ENCODE data around the gene COMT. TPM values are rescaled to one million over a fixed set of nuclear protein-coding genes. Genes with fewer than 3 reads are reported as not detected.

The COMT gene
- total RNA-seq, 1 donor from 2014 or later = 175 TPM

DNA sequence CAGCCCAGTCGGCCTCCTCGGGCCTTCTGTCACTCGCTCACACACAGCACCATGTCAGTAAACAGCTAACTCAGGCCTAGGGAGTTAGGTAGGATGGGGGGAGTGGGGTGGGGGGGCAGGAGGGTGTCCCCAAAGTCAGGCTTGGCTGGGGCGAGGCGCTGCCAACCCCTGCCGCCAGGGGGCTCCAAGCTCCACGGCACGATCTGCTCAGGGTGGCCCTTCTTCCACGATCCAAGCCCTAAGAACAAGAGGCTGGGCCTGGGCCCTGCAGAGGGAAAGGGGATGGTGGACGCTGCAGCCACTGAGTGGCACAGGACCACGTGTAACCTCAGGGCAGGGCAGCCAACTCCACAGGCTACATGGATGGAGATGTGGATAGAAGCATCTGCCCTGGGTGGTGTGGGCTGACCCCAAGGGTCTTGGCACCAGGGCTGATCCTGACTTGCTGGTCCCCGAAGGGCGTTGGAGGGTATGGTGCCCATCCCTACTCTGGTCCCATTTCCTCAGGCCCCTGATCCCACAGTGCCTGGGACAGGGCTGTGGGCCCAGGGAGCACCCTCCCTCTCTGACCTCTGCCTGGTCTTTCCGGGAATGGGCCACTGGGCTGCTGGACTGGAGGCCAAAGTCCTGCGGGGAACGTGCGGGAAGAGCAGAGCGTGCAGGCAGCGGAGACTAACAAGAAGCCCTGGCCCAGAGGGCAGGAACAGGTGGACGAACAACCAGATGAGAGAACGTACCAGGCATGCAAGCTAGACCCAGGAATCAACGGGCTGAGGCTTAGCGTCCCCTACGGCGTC, 29.1 kb downstream of the COMT start:
- Histone ChIP-seq H3K9me3 (no peaks in the 10 kb centered on the region), H3K27me3 (no peaks in the 10 kb centered on the region), H3K27ac (no peak overlapping the region), H3K4me3 (no peak overlapping the region), H3K36me3 (peaks cover 44% of the 10 kb centered on the region), H3K4me1 (peaks cover 9% of the 10 kb centered on the region)
- DNase-seq = peak; percentile 87
- TF ChIP-seq, protein P1, sequence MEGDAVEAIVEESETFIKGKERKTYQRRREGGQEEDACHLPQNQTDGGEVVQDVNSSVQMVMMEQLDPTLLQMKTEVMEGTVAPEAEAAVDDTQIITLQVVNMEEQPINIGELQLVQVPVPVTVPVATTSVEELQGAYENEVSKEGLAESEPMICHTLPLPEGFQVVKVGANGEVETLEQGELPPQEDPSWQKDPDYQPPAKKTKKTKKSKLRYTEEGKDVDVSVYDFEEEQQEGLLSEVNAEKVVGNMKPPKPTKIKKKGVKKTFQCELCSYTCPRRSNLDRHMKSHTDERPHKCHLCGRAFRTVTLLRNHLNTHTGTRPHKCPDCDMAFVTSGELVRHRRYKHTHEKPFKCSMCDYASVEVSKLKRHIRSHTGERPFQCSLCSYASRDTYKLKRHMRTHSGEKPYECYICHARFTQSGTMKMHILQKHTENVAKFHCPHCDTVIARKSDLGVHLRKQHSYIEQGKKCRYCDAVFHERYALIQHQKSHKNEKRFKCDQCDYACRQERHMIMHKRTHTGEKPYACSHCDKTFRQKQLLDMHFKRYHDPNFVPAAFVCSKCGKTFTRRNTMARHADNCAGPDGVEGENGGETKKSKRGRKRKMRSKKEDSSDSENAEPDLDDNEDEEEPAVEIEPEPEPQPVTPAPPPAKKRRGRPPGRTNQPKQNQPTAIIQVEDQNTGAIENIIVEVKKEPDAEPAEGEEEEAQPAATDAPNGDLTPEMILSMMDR (IDR thresholded peaks at IDR 0.05) = peak; percentile 95
- peak; percentile 76 for ATAC-seq
- intact Hi-C loops (cut with DNase I) = loop anchor here (2.0 kb wide), 1 partner anchor 40 kb away; no protein-coding TSS in a partner anchor

DNA sequence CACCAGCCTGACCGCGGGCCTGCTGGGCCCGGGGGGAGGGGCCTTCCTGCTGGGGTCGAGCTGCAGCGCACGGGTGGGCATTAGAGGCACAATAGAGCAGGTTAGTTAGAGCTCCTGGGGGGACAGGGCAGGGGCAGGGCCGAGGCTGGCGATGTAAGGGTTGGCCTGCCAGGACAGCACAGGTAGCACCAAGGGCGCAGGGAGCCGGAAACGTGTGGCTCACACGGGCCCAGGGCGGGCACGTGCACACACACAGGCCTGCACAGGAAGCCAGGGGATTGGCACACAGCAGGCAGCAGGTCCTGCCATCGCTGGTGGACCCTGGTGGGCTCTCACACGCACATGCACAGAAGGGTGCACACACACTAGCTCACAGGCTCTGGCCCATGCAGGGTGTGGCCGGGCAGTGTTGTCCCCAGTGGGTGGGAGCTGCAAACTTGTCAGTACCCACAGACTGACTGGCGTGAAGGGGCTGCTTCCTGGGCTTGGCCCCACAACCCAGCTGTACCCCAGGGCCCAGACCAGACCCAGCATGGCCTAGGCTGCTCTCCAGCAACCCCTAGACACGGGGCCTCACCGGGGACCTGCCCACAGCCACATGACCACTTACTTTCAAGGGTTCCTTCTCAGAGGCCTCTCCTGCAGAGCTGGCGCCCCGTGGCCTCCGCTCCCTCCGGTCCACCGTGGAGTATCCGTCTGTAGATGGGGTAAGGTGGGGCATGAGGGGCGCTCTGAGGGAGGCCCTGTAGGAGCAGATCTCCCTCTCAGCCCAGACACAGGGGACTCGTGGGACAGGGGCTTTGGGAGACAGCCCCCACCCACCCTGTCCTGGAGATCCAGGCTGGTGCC, 29.9 kb downstream of the COMT start:
- H3K4me1 ChIP-seq = peaks cover 9% of the 10 kb centered on the region
- intact Hi-C loops (cut with DNase I) = loop anchor here (2.0 kb wide), 1 partner anchor 39 kb away; no protein-coding TSS in a partner anchor
- H3K27ac ChIP-seq = peak overlapping the region; percentile 36
- H3K4me3 ChIP-seq = no peak overlapping the region
- TF ChIP-seq, protein P1 (IDR thresholded peaks at IDR 0.05) = no peak
- no peaks in the 10 kb centered on the region for H3K9me3 ChIP-seq
- H3K27me3 ChIP-seq = no peaks in the 10 kb centered on the region
- H3K36me3 ChIP-seq = peaks cover 41% of the 10 kb centered on the region
- ATAC-seq (peak; percentile 63), DNase-seq (peak; percentile 79)

DNA sequence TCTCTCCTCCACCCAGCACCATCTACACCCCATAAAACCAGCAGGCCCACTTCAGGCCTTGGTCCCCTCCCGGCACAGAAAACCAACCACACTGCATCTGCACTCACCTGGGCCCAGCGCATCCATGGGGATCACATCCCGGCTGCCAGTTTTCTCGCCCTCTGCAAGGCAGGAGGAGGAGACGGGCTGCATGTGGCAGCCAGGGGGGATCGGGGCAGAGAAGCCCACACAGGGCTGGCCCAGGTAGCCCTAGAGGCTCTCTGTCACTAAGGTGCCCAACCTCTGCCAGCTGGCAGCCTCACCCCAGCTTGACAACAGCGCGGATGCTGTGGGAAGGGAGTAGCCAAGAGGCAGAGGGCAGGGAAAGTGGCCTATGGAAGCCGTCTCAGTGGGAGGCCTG, 30.7 kb downstream of the COMT start:
- Histone ChIP-seq H3K4me1 (peaks cover 9% of the 10 kb centered on the region), H3K27ac (peak overlapping the region; percentile 36), H3K4me3 (no peak overlapping the region), H3K9me3 (no peaks in the 10 kb centered on the region), H3K27me3 (no peaks in the 10 kb centered on the region), H3K36me3 (peaks cover 34% of the 10 kb centered on the region)
- DNase-seq = no peak
- intact Hi-C loops (cut with DNase I) = no loop called here
- TF ChIP-seq, protein P1 (IDR thresholded peaks at IDR 0.05) = no peak
- no peak for ATAC-seq

DNA sequence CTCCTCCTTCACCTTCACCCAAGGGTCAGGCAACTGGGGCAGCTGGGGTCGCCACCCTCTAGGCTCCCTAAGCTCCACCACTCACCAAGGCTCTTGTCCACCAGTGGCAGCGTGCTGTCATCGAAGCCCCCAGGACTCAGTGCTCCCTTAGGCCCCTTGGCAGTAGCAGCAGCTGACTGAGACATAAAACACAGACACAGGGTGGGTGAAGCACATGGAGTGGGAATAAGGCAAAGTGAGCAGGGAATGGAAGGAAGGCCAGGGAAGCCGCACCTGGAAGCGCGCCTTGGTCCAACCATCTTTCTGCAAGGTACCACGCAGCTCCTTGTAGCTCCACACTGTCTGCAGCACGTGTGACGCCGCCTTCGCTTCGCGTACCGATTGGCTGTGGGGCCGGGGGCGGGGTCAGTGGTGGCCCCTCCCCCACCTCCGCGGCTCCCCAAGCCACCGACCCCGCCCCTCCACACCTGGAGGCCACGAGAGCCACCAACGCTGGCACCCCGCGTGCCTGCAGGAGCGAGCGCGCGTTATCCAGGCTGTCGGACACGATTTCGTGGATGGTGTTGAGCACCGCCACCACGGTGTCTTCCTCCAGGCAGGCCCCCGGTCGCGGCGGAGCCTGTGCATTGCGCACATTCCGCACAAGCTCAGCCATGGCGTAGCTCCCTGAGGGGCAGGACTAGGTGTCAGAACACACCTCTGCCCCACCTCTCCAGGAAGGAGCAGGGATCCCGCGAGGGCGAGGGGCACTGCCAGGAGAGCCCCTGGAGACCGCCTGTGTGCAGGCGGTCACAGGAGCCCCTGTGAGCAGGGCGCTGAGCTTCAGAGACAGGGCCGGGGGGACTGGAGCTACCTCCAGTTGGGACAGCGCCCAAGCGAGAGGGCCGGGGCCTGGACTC, 31.3 kb downstream of the COMT start:
- H3K9me3 ChIP-seq = no peaks in the 10 kb centered on the region
- H3K36me3 ChIP-seq = peaks cover 27% of the 10 kb centered on the region
- peaks cover 9% of the 10 kb centered on the region for H3K4me1 ChIP-seq
- no peaks in the 10 kb centered on the region for H3K27me3 ChIP-seq
- TF ChIP-seq, protein P1 (IDR thresholded peaks at IDR 0.05) = no peak
- ATAC-seq (no peak), DNase-seq (no peak)
- intact Hi-C loops (cut with DNase I) = no loop called here
- H3K4me3 ChIP-seq = no peak overlapping the region
- H3K27ac ChIP-seq = peak overlapping the region; percentile 36
